WTC11 (cell line): ENCODE results near the gene APELA.

ENCODE experiments used
- ATF6 ChIP-seq: sonication (generic); formaldehyde crosslinking; IDR thresholded peaks from 2 replicates; pipeline ENCODE4 v1.8.1; 2023; ENCODE audit warnings: mild to moderate bottlenecking, missing genetic modification reagents
- CREM ChIP-seq: sonication (generic); formaldehyde crosslinking; IDR thresholded peaks from 2 replicates; pipeline ENCODE4 v1.8.1; 2022; ENCODE audit warnings: mild to moderate bottlenecking, missing genetic modification reagents, moderate library complexity
- NFE2L1 ChIP-seq: sonication (generic); formaldehyde crosslinking; IDR thresholded peaks from 2 replicates; pipeline ENCODE4 v1.8.1; 2023; ENCODE audit warnings: missing genetic modification reagents
- SP1 ChIP-seq: sonication (generic); formaldehyde crosslinking; conservative IDR thresholded peaks from 2 replicates; pipeline ENCODE4 v1.8.1; 2022; ENCODE audit warnings: missing genetic modification reagents
- ZBTB21 ChIP-seq: sonication (generic); formaldehyde crosslinking; IDR thresholded peaks from 2 replicates; pipeline ENCODE4 v1.8.1; 2023; ENCODE audit warnings: mild to moderate bottlenecking, missing genetic modification reagents, borderline replicate concordance
- TF ChIP-seq, protein P1 (sequence below): fragments of 200-600 bp; IDR thresholded peaks from 2 replicates; pipeline ENCODE4 v1.8.0; 2022; ENCODE audit warnings: antibody characterized with exemption

- TF ChIP-seq NFE2L1 (CRISPR knock-in tag), result no peak
- TF ChIP-seq ZBTB21 (CRISPR knock-in tag), result no peak
- TF ChIP-seq ATF6, result no peak
- TF ChIP-seq, protein P1, sequence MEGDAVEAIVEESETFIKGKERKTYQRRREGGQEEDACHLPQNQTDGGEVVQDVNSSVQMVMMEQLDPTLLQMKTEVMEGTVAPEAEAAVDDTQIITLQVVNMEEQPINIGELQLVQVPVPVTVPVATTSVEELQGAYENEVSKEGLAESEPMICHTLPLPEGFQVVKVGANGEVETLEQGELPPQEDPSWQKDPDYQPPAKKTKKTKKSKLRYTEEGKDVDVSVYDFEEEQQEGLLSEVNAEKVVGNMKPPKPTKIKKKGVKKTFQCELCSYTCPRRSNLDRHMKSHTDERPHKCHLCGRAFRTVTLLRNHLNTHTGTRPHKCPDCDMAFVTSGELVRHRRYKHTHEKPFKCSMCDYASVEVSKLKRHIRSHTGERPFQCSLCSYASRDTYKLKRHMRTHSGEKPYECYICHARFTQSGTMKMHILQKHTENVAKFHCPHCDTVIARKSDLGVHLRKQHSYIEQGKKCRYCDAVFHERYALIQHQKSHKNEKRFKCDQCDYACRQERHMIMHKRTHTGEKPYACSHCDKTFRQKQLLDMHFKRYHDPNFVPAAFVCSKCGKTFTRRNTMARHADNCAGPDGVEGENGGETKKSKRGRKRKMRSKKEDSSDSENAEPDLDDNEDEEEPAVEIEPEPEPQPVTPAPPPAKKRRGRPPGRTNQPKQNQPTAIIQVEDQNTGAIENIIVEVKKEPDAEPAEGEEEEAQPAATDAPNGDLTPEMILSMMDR, result no peak
- no peak for TF ChIP-seq SP1 (CRISPR knock-in tag)
- TF ChIP-seq CREM (CRISPR knock-in tag), result no peak
Measured at GRCh38 chr4:164943192-164943591, 66.2 kb downstream of the APELA start.
